ENCODE measurements around the gene ATG7.

DNA sequence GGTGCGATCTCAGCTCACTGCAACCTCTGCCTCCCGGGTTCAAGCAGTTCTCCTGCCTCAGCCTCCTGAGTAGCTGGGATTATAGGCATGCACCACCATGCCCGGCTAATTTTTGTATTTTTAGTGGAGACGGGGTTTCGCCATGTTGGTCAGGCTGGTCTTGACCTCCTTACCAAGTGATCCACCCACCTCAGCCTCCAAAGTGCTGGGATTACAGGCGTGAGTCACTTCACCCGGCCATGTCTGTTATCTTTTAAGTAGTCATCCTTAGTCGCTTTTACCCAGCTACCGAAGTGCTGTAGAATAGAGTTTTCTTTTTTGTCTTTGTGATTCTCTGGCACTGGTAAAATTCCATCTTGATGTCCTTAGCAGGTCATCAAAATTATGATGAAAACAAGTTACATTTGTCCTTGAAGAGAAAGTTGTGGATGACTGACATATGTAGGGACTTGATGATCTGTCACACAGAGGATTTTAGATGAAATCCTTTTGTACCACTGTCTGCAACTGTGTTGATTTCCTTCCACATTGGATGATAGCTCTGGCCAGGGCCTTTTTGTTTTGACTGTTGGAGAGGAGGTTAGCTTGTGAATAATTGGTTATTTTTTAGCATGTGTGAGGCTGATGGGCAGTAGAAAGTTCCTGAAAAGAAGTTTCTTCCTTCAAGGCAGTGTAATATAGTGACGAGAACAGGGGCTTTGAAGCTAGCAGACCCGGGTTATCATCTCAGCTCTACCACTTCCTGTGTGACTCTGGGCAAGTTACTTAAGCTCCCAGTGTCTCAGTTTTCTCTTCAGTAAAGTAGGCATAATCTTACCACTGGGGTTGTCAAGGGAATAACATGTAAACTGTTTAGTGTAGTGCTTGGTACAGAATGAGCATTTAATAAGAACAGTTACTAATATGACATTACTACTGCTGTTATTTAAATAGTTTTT, 18.8 kb downstream of the ATG7 start:
- TF ChIP-seq CTCF (IDR thresholded peaks at IDR 0.05) (no peak), POLR2A (IDR thresholded peaks at IDR 0.05) (no peak)
